ENCODE data around the gene FPGS.

GRCh38 chr9:127860260-127860659 is 57.6 kb downstream of the FPGS start:
- TF ChIP-seq EP300 (IDR thresholded peaks at IDR 0.05) (no peak), POLR2A (IDR thresholded peaks at IDR 0.05) (no peak), CTCF (IDR thresholded peaks at IDR 0.05) (no peak)
